Measurements from ENCODE around the gene PPFIA3. TPM values are rescaled to one million over a fixed set of nuclear protein-coding genes. Genes with fewer than 3 reads are reported as not detected.

The PPFIA3 gene
- total RNA-seq, 2 donors from 2014 or later, result 6.7 to 15.2 TPM

DNA sequence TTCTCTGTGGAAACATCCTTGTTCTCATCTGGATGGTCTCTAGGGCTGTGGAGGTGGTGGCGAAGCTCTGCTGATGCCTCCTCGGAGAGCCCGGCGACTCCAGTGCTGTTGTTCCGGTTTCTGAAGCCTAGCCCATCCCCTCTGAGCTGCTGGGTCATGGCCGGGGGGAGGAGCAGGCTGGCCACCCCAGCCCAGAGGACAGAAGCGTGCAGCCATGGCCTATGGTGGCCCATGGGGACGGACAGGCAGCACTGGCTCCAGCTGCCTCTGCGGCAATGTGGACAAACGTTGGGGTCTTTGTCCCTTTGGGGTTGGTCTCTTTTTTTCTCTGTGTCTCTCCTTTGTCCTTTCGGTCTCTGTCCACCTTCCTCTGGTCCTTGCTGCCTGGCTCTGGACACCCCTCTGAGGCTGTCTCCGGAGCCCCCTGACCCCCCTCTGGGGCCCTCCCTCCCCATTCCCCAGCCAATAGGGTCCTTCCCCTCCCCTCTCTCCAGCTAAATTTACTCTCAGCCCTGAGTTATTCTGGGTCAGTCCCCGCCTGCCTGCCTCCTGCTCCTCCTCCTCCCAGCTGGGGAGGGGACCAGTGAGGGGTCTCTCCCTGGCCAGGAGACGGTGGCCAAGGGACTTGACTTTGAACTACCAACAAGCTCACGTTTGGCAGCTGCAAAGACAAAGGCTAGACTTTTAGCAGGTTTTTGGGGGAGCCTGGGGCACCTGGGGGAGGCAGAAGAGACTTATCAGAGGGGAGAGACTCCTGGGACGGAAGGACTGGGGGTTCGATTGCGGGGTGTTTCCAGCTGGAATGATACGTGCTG is 35.9 kb downstream of the PPFIA3 start, which contains the start of gene HRC:
Gene HRC (minus strand): TSS at position 392 of the 815 bp plus-strand sequence. CDS start 159 bp downstream, at position 233.
- Histone ChIP-seq H3K9me3 (no peaks in the 10 kb centered on the region), H3K4me1 (peaks cover 37% of the 10 kb centered on the region), H3K36me3 (replicated peaks in 1 of 2; ENCODE audit: insufficient read depth in 1 of 2, low read depth in 2 of 2) (no peaks in the 10 kb centered on the region), H3K27ac (no peak within 1 kb of the TSS), H3K4me3 (no peak within 1 kb of the TSS), H3K27me3 (no peaks in the 10 kb centered on the region)
- TF ChIP-seq, protein P1, sequence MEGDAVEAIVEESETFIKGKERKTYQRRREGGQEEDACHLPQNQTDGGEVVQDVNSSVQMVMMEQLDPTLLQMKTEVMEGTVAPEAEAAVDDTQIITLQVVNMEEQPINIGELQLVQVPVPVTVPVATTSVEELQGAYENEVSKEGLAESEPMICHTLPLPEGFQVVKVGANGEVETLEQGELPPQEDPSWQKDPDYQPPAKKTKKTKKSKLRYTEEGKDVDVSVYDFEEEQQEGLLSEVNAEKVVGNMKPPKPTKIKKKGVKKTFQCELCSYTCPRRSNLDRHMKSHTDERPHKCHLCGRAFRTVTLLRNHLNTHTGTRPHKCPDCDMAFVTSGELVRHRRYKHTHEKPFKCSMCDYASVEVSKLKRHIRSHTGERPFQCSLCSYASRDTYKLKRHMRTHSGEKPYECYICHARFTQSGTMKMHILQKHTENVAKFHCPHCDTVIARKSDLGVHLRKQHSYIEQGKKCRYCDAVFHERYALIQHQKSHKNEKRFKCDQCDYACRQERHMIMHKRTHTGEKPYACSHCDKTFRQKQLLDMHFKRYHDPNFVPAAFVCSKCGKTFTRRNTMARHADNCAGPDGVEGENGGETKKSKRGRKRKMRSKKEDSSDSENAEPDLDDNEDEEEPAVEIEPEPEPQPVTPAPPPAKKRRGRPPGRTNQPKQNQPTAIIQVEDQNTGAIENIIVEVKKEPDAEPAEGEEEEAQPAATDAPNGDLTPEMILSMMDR (IDR thresholded peaks at IDR 0.05), result no peak
- TF ChIP-seq POLR2A (IDR thresholded peaks at IDR 0.05), result no peak
- DNase-seq, result peak in 1 of 4 donors; percentile 14
- 72 to 78% methylated on average over 13 to 19 of the region's 19 CpGs for WGBS, 2 donors
- ATAC-seq, result no peak
- intact Hi-C loops (cut with DNase I), result no loop called here

DNA sequence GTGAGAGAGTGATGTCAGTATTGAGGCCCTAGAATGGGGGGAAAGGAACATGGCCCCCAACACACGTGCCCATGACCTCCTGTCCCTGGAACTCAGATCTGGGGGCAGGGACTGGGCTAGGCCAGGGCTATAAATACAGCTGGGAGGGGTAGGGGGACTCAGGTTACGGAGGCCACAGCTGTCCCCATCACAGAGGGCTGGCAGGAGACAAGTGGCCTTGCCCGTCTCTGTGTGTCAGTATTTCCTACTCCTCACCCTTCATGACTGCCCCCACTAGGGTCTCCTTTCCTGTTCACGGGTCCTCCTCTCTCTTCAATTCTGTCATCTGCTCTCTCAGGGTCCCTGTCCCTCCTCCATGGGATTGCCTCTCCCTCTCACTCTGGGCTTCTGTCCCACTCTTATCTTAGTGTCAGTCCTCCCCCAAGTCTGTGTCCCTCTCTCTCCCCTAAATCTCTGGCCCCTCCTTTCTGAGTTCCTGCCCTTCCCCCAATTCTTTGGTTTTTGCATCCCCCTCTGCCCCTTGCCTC is 36.5 kb downstream of the PPFIA3 start:
- DNase-seq (no peak), ATAC-seq (no peak)
- Histone ChIP-seq H3K4me3 (no peak overlapping the region), H3K4me1 (peaks cover 33% of the 10 kb centered on the region), H3K27ac (no peak overlapping the region), H3K9me3 (no peaks in the 10 kb centered on the region), H3K27me3 (no peaks in the 10 kb centered on the region), H3K36me3 (replicated peaks in 1 of 2; ENCODE audit: insufficient read depth in 1 of 2, low read depth in 2 of 2) (no peaks in the 10 kb centered on the region)
- WGBS, 2 donors, result 72 to 78% methylated on average over 4 of the region's 4 CpGs
- TF ChIP-seq, protein P1 (IDR thresholded peaks at IDR 0.05), result no peak
- no peak for TF ChIP-seq POLR2A (IDR thresholded peaks at IDR 0.05)
- intact Hi-C loops (cut with DNase I), result no loop called here

DNA sequence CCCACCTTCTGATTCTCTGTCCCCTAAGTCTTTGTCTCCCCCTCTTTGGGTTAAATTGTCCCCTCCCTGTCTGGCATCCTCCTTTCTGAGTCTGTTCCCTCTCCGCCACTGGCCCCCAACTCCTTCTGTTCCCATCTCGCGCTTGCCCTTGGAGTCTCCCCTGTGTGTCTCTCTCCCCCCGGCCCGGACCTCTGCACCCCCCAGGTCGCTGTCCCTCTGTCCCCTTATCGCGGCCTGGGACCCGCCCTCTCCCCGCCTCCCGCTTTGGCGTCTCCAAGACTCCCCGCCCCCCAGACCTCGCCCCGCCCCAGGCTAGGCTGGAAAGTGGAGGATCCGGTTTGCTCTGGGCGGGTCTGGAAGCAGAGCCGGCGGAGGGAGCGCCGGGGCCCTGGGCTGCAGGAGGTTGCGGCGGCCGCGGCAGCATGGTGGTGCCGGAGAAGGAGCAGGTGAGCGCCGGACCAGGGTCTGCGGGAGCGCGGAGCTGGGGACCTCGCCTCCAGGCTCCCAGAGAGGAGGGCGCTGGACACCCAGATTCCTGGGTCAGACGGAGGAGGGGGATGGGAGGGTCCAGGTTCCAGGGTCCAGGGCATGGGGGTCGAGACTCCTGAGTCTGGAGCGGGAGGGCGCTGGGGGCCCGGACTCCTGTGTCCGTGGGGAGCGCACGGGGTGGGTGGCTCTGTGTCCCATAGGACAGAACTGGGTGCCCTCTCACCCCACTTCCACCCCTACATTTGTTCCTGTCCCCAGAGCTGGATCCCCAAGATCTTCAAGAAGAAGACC is 38.3 kb downstream of the PPFIA3 start, which contains the start of gene TRPM4:
Gene TRPM4 (plus strand): TSS at position 348 of the 780 bp plus-strand sequence. CDS start 75 bp downstream, at position 423.
- Histone ChIP-seq H3K9me3 (no peaks in the 10 kb centered on the region), H3K36me3 (replicated peaks in 1 of 2; ENCODE audit: insufficient read depth in 1 of 2, low read depth in 2 of 2) (no peaks in the 10 kb centered on the region), H3K4me3 (peak within 1 kb of the TSS; percentile 81 to 88), H3K27ac (peak within 1 kb of the TSS; percentile 48 to 88 (median 83)), H3K27me3 (no peaks in the 10 kb centered on the region), H3K4me1 (peaks cover 21% of the 10 kb centered on the region)
- intact Hi-C loops (cut with DNase I), result no loop called here
- peak; percentile 65 to 87 (median 83) for TF ChIP-seq POLR2A (IDR thresholded peaks at IDR 0.05)
- TF ChIP-seq, protein P1 (IDR thresholded peaks at IDR 0.05), result peak in 1 of 7 experiments; percentile 6
- 1% methylated on average over 16 to 41 of the region's 41 CpGs for WGBS, 2 donors
- peak; percentile 98 for ATAC-seq
- peak; percentile 93 to 95 (median 94) for DNase-seq

DNA sequence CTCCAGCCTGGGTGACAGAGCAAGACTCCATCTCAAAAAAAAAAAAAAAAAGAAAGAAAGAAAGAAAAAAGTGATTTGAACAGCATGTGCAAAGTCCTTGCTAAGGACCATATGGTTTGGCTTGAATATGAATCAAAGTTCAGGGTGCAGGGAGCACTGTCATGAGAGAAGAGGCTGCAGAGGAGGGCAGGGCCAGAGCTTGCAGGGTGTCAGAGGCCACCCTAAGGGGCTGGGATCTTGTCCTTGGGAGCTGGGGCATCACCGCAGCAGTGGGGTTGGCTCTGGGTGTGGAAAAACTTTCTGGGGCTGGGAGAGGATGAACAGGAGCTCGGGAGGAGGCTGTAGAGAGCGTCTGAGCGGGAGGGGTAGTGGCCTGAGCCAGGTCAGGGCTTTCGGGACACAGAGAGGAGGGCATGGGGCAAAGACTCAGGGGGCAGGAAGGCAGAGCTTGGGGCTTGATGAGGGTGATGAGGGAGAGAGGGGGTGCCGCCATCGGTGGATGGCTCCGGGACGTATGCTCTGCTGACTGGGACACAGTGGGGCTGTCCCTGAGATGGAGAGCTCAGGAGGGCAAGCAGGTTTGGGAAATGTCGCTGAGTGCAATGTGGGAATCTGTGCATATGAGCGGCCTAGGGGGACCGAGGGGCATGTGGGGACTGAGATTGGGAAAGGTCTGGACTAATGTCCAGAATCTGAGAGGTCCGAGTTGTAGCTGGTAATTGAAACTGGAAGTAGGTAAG is 41.3 kb downstream of the PPFIA3 start:
- no peak overlapping the region for H3K27ac ChIP-seq
- intact Hi-C loops (cut with DNase I), result no loop called here
- TF ChIP-seq POLR2A (IDR thresholded peaks at IDR 0.05), result no peak
- TF ChIP-seq, protein P1 (IDR thresholded peaks at IDR 0.05), result no peak
- H3K36me3 ChIP-seq (replicated peaks in 1 of 2; ENCODE audit: insufficient read depth in 1 of 2, low read depth in 2 of 2), result no peaks in the 10 kb centered on the region
- no peak for ATAC-seq
- H3K9me3 ChIP-seq, result no peaks in the 10 kb centered on the region
- no peak overlapping the region for H3K4me3 ChIP-seq
- peaks cover 34% of the 10 kb centered on the region for H3K4me1 ChIP-seq
- DNase-seq, result no peak
- H3K27me3 ChIP-seq, result no peaks in the 10 kb centered on the region
- WGBS, 2 donors, result 89 to 90% methylated on average over 13 of the region's 13 CpGs

Data from body of pancreas (tissue), 4 donors.